ENCODE measurements around the gene ATG2A. TPM values are rescaled to one million over a fixed set of nuclear protein-coding genes. Genes with fewer than 3 reads are reported as not detected.

ATG2A gene
- total RNA-seq, 4 donors from 2014 or later: 73.8 to 118 (median 91.2) TPM

DNA sequence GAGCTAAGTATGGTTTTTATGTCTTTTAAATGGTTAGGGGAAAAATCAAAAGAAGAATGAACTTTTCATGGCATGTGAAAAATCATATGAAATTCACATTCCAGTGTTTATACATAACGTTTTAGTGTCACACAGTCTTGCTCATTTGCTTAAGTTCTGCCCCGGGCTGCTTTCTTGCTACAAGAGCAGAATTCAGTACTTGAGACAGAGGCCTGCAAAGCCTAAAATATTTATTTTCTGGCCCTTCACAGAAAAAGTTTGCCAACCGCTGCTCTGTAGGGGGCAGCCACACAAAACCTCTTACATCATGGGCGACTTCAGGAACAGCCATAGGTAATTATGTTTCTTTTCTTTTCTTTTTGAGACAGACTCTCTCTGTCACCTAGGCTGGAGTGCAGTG lies 1.0 kb upstream of the ATG2A start:
- 21 to 24% methylated on average over 4 of the region's 4 CpGs for WGBS, 2 donors
- H3K4me3 ChIP-seq (ENCODE audit: low read depth, poor library complexity, severe bottlenecking): no peak overlapping the region
- TF ChIP-seq POLR2A (IDR thresholded peaks at IDR 0.05): no peak
- TF ChIP-seq, protein P1, sequence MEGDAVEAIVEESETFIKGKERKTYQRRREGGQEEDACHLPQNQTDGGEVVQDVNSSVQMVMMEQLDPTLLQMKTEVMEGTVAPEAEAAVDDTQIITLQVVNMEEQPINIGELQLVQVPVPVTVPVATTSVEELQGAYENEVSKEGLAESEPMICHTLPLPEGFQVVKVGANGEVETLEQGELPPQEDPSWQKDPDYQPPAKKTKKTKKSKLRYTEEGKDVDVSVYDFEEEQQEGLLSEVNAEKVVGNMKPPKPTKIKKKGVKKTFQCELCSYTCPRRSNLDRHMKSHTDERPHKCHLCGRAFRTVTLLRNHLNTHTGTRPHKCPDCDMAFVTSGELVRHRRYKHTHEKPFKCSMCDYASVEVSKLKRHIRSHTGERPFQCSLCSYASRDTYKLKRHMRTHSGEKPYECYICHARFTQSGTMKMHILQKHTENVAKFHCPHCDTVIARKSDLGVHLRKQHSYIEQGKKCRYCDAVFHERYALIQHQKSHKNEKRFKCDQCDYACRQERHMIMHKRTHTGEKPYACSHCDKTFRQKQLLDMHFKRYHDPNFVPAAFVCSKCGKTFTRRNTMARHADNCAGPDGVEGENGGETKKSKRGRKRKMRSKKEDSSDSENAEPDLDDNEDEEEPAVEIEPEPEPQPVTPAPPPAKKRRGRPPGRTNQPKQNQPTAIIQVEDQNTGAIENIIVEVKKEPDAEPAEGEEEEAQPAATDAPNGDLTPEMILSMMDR (IDR thresholded peaks at IDR 0.05): no peak
- DNase-seq (ENCODE audit: low spot score in 2 of 2): no peak
- intact Hi-C loops (cut with DNase I; ENCODE audit: low total_unique reads): no loop called here

DNA sequence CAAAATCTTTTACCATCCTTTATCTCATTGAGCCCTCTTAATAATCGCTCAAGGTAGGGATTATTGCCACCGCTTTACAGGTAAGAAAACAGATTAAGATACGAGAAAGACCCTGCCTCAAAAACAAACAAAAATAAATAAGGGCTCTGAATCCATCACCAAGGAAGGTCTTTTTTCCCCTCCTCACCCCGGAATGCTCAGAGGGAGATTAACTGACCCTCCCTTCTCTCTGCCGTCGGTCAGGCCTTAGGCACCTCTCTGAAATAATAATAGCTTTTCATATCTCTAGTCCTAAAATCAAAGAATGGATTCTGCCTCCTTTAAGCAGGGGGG lies 620 bp upstream of the ATG2A start:
- no peak for DNase-seq (ENCODE audit: low spot score in 2 of 2)
- WGBS, 2 donors: 6 to 7% methylated on average over 6 of the region's 6 CpGs
- intact Hi-C loops (cut with DNase I; ENCODE audit: low total_unique reads): no loop called here

DNA sequence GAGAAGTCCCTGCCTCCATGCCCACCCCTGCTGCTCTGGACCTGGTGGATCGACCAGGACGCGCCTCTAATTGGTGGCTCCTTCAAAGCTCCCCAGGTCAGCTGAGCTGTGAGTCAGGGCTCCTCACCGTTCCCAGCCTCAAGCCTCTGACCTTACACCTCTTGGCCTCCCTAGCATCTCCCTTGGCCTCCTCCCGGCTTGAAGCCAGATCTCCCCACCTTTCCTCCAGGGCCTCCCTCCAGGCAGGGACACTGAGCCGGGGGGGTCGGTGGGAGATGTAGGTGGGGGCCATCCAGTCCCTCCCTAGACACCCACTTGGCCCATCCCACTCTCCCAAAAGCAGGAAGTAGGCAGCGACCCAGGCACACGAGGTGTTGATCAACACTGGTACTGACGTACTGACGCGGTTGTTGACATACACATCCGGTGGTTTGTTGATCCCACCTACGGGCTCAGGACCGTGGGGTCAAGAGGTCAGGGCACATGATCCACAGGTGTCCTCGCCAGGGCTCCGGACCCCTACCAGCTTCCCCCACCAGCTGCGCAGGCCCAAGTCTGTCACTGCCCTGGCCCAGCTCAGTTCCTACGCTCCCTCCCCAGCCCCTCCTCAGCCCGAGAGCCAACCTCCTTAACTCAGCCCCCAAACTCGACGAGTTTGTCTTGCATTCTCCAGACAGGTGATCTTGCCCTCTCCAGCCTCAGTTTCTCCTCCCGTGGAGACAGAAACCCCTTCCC lies 802 bp downstream of the ATG2A start:
- WGBS, 2 donors: 2 to 7% methylated on average over 23 of the region's 23 CpGs
- intact Hi-C loops (cut with DNase I; ENCODE audit: low total_unique reads): no loop called here

More for the DNA sequence above, 620 bp upstream of the ATG2A start:
- TF ChIP-seq POLR2A (IDR thresholded peaks at IDR 0.05): no peak
- TF ChIP-seq, protein P1 (IDR thresholded peaks at IDR 0.05): no peak
- H3K4me3 ChIP-seq (ENCODE audit: low read depth, poor library complexity, severe bottlenecking): no peak overlapping the region

DNA sequence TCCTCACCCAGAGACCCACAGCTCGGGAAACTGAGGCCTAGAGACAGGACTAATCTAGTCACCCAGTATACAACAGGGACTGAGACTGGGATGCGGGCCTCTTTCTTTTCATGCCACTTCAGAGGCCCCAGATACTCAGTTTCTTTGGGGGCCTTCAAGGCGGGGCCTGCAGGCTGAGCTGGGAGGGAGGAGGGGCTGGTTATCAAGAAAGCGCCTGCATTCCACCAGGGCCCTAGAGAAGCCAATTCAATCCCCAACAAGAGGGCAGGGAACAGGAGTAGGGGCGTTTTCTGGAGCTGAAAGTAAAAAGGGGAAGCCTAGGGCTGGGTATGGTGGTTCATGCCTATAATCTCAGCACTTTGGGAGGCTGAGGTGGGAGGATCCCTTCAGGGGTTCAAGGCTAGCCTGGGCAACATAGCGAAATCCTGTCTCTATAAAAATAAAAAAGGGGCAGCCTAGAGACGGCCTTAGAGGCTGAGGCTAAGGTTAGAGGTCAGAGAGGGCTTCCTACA lies 1.6 kb downstream of the ATG2A start:
- no peak overlapping the region for H3K4me3 ChIP-seq (ENCODE audit: low read depth, poor library complexity, severe bottlenecking)
- DNase-seq (ENCODE audit: low spot score in 2 of 2): no peak
- 75 to 76% methylated on average over 7 of the region's 7 CpGs for WGBS, 2 donors
- intact Hi-C loops (cut with DNase I; ENCODE audit: low total_unique reads): no loop called here
- TF ChIP-seq POLR2A (IDR thresholded peaks at IDR 0.05): no peak
- TF ChIP-seq, protein P1 (IDR thresholded peaks at IDR 0.05): no peak

More for the DNA sequence above, 802 bp downstream of the ATG2A start:
- TF ChIP-seq POLR2A (IDR thresholded peaks at IDR 0.05): no peak
- TF ChIP-seq, protein P1 (IDR thresholded peaks at IDR 0.05): no peak
- peak overlapping the region; percentile 97 for H3K4me3 ChIP-seq (ENCODE audit: low read depth, poor library complexity, severe bottlenecking)
- peak; percentile 69 to 92 for DNase-seq (ENCODE audit: low spot score in 2 of 2)

DNA sequence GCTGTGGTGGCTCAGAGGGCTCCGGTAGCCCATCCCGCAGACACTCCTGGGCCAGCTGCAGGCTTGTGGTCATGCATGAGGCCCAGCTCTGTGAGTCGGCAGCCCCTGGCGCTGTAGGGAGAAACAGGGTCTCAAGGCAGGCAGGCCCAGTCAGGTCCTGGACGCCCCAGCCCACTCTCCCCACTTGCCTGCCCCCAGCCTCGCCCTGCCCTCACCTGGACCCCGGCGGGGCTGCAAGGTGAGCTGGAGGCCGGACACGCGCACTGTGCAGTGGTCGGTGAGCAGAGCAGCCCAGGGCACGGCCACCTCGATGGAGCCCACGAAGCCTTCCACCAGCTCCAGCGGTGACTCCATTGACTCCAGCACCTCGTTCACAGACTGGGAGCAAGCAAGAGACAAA lies 2.9 kb downstream of the ATG2A start:
- no peak for DNase-seq (ENCODE audit: low spot score in 2 of 2)
- intact Hi-C loops (cut with DNase I; ENCODE audit: low total_unique reads): no loop called here
- TF ChIP-seq POLR2A (IDR thresholded peaks at IDR 0.05): no peak
- TF ChIP-seq, protein P1 (IDR thresholded peaks at IDR 0.05): no peak
- H3K4me3 ChIP-seq (ENCODE audit: low read depth, poor library complexity, severe bottlenecking): no peak overlapping the region
- WGBS, 2 donors: 91 to 97% methylated on average over 7 to 10 of the region's 17 CpGs
